GM12878 (cell line): ENCODE data around the gene SLC7A1. TPM values are rescaled to one million over a fixed set of nuclear protein-coding genes. Genes with fewer than 3 reads are reported as not detected.

ENCODE experiments used
- BHLHE40 ChIP-seq, 2 experiments: fragments of 450-650 bp in 1 of 2; IDR thresholded peaks; 2 replicates each; pipeline ENCODE4 v1.6.1; 2011 to 2017; ENCODE audit warnings: low read depth in 2 of 2, borderline replicate concordance in 1 of 2, improper control_type of control experiment in 1 of 2, low read length in 1 of 2, mild to moderate bottlenecking in 1 of 2
- CBFB ChIP-seq: IDR thresholded peaks from 2 replicates; pipeline ENCODE4 v1.6.1; 2016; ENCODE audit warnings: antibody characterized with exemption, low read depth
- EGR1 ChIP-seq, 2 experiments: IDR thresholded peaks; 1 replicate in 1 of 2; 2 replicates in 1 of 2; pipeline ENCODE4 v1.6.1; 2011 to 2012; ENCODE audit warnings: low read depth in 2 of 2, low read length in 2 of 2, borderline replicate concordance in 1 of 2, mild to moderate bottlenecking in 1 of 2, moderate library complexity in 1 of 2
- IRF3 ChIP-seq: fragments of 450-650 bp; IDR thresholded peaks from 2 replicates; pipeline ENCODE4 v1.6.1; 2014; ENCODE audit warnings: mild to moderate bottlenecking
- MAX ChIP-seq: IDR thresholded peaks from 2 replicates; pipeline ENCODE4 v1.6.1; 2012; ENCODE audit warnings: low read depth, low read length, improper control_type of control experiment
- MLLT1 ChIP-seq: fragments of 450-650 bp; IDR thresholded peaks from 2 replicates; pipeline ENCODE4 v1.6.1; 2016; ENCODE audit warnings: mild to moderate bottlenecking
- MYB ChIP-seq: fragments of 150-350 bp; IDR thresholded peaks from 2 replicates; pipeline ENCODE4 v1.6.1; 2014; ENCODE audit warnings: mild to moderate bottlenecking, low read depth, low read length, borderline replicate concordance
- NFYB ChIP-seq: IDR thresholded peaks from 2 replicates; pipeline ENCODE4 v1.6.1; 2011; ENCODE audit warnings: low read depth, mild to moderate bottlenecking, low read length, improper control_type of control experiment, moderate library complexity; ENCODE audit not compliant: insufficient read depth
- NR2C1 ChIP-seq: fragments of 450-650 bp; IDR thresholded peaks from 2 replicates; pipeline ENCODE4 v1.6.1; 2017; ENCODE audit warnings: antibody characterized with exemption, mild to moderate bottlenecking, moderate library complexity
- NR2F1 ChIP-seq: fragments of 450-650 bp; conservative IDR thresholded peaks from 2 replicates; pipeline ENCODE4 v1.6.1; 2017; ENCODE audit warnings: mild to moderate bottlenecking
- NRF1 ChIP-seq: conservative IDR thresholded peaks from 2 replicates; pipeline ENCODE4 v1.6.1; 2011; ENCODE audit warnings: mild to moderate bottlenecking, low read depth, low read length, improper control_type of control experiment
- RUNX3 ChIP-seq: IDR thresholded peaks from 2 replicates; pipeline ENCODE4 v1.6.1; 2012; ENCODE audit warnings: low read length, inconsistent platforms
- SMAD5 ChIP-seq: IDR thresholded peaks from 2 replicates; pipeline ENCODE4 v1.6.1; 2016; ENCODE audit warnings: antibody characterized with exemption, low read depth
- TCF7 ChIP-seq: IDR thresholded peaks from 2 replicates; pipeline ENCODE4 v1.6.1; 2014; ENCODE audit warnings: antibody characterized with exemption, borderline replicate concordance
- ZBTB33 ChIP-seq: fragments of 450-650 bp; IDR thresholded peaks from 2 replicates; pipeline ENCODE4 v1.6.1; 2017; ENCODE audit warnings: mild to moderate bottlenecking
- ZSCAN29 ChIP-seq: fragments of 450-650 bp; IDR thresholded peaks from 2 replicates; pipeline ENCODE4 v1.6.1; 2017; ENCODE audit warnings: mild to moderate bottlenecking, moderate library complexity
- polyA plus RNA-seq, 11 experiments: library from polyadenylated mRNA; depleted of rRNA in 4 of 11; unstranded in 6 of 11; stranded (reverse) in 5 of 11; fragments of >200 nt; fragmentation: Nextera tagmentation in 4 of 11; fragmentation: Illumina TruSeq in 1 of 11; extraction: Ambion mirVana in 4 of 11; extraction: Trizol in 1 of 11; gene quantifications; 1 replicate in 1 of 11; 2 replicates in 10 of 11; pipeline versions ENCODE4 v1.2.1 to v1.2.3, GENCODE V29; 2011 to 2016; ENCODE audit warnings: inconsistent platforms in 2 of 11, missing spikeins in 2 of 11, low read depth in 1 of 11
- total RNA-seq, 4 experiments: library from RNA; depleted of rRNA in 3 of 4; stranded (reverse); fragments of >200 nt in 3 of 4; fragmentation: Illumina TruSeq in 1 of 4; extraction: Trizol in 1 of 4; gene quantifications; 2 replicates each; pipeline versions ENCODE4 v1.2.1 to v1.2.3, GENCODE V29; 2013 to 2021

SLC7A1 gene
- total and polyA plus RNA-seq, 10 of the 15 experiments (the other 5 are each of a cell fraction or from before 2014, with no cell fraction given), result 6.4 to 91.7 (median 23.4) TPM

- TF ChIP-seq MLLT1 (no peak), TCF7 (no peak), NR2F1 (no peak), MAX (no peak), MYB (no peak), RUNX3 (no peak), BHLHE40 (IDR thresholded peaks at IDR 0.05; ENCODE audit: borderline replicate concordance in 1 of 2, low read depth in 2 of 2, low read length in 1 of 2) (no peak), EGR1 (IDR thresholded peaks at IDR 0.05; ENCODE audit: borderline replicate concordance in 1 of 2, low read depth in 2 of 2, low read length in 2 of 2) (no peak), CBFB (no peak), SMAD5 (no peak), NRF1 (no peak), NR2C1 (no peak), IRF3 (no peak), ZBTB33 (no peak), ZSCAN29 (no peak), NFYB (no peak)
Observed at GRCh38 chr13:29465741-29466293, 129.7 kb downstream of the SLC7A1 start (continued).
